MCF 10A (cell line): ENCODE data around the gene MIDN. TPM values are rescaled to one million over a fixed set of nuclear protein-coding genes. Genes with fewer than 3 reads are reported as not detected.

Experiments
- BruUV-seq: library from RNA; stranded (reverse); fragments of 400-500 nt; replicated peaks from 2 replicates; lab custom pipeline; 2021; lab: Mats Ljungman, UMichigan
- CTCF ChIA-PET: fragments of 300-600 bp; sonication (Branson Sonifier 250); formaldehyde crosslinking; extraction: SDS; loops from one replicate; lab custom pipeline; 2021; ENCODE audit warnings: antibody characterized with exemption, inconsistent platforms; lab: Yijun Ruan, JAX
- POLR2A ChIA-PET: fragments of 300-600, 350-650 bp; sonication (Branson Sonifier 250); formaldehyde crosslinking; extraction: SDS; loops from one replicate; lab custom pipeline; 2020; ENCODE audit warnings: antibody characterized with exemption, inconsistent platforms; lab: Yijun Ruan, JAX
- DNase-seq: peaks from one replicate; pipeline ENCODE4 v3.0.0-alpha.2; 2018; ENCODE audit not compliant: unreplicated experiment
- H3K27ac Mint-ChIP-seq: one replicate; pipeline ENCODE4 v1.8.0; 2022; ENCODE audit warnings: mild to moderate bottlenecking, low read depth, mixed read lengths; ENCODE audit not compliant: unreplicated experiment
- H3K27me3 Mint-ChIP-seq: one replicate; pipeline ENCODE4 v1.8.0; 2022; ENCODE audit warnings: mixed read lengths; ENCODE audit not compliant: insufficient read depth, unreplicated experiment
- H3K36me3 Mint-ChIP-seq: one replicate; pipeline ENCODE4 v1.8.0; 2022; ENCODE audit warnings: mild to moderate bottlenecking, moderate library complexity, mixed read lengths; ENCODE audit not compliant: insufficient read depth, unreplicated experiment
- H3K4me1 Mint-ChIP-seq: one replicate; pipeline ENCODE4 v1.8.0; 2022; ENCODE audit warnings: mixed read lengths; ENCODE audit not compliant: insufficient read depth, unreplicated experiment
- H3K4me3 Mint-ChIP-seq: one replicate; pipeline ENCODE4 v1.8.0; 2022; ENCODE audit warnings: mild to moderate bottlenecking, moderate library complexity, mixed read lengths; ENCODE audit not compliant: unreplicated experiment
- H3K9me3 Mint-ChIP-seq: one replicate; pipeline ENCODE4 v1.8.0; 2022; ENCODE audit warnings: mixed read lengths; ENCODE audit not compliant: unreplicated experiment
- CTCF ChIP-seq: fragments of 200-600 bp; IDR thresholded peaks from one replicate; pipeline ENCODE4 v1.8.0; 2022; ENCODE audit warnings: antibody characterized with exemption, mild to moderate bottlenecking; ENCODE audit not compliant: unreplicated experiment
- intact Hi-C: fragments of 100-400 bp; cut with micrococcal nuclease; formaldehyde crosslinking; loops from 2 replicates; pipeline ENCODE4 v1.14.1; 2022
- total RNA-seq: library from RNA; stranded (reverse); gene quantifications from 2 replicates; pipeline ENCODE4 v1.2.3, GENCODE V29; 2022

Gene MIDN
- total RNA-seq, 1 experiment from 2014 or later = 73.6 TPM

- ChIA-PET POLR2A (interaction anchor here (0.8 to 1.4 kb wide), 2 partner anchors 10 to 71 kb away, joined by 4 to 7 read pairs; no protein-coding TSS in a partner anchor), CTCF (interaction anchor here (1.4 kb wide), 1 partner anchor 18 kb away, joined by 7 read pairs; no protein-coding TSS in a partner anchor)
- no peak overlapping the region for H3K27ac Mint-ChIP-seq
- H3K4me3 Mint-ChIP-seq = no peak overlapping the region
- BruUV-seq = no TSS peak
- H3K36me3 Mint-ChIP-seq = peaks cover 8% of the 10 kb centered on the region
- no peaks in the 10 kb centered on the region for H3K9me3 Mint-ChIP-seq
- no peak for DNase-seq
- no peak for TF ChIP-seq CTCF
- no peaks in the 10 kb centered on the region for H3K27me3 Mint-ChIP-seq
- intact Hi-C loops = no loop called here
- no peaks in the 10 kb centered on the region for H3K4me1 Mint-ChIP-seq
These were observed 22.2 kb upstream of the MIDN start for GRCh38 chr19:1226227-1226518.

- peaks cover 6% of the 10 kb centered on the region for H3K36me3 Mint-ChIP-seq
- no TSS peak for BruUV-seq
- no peak for DNase-seq
- no peak overlapping the region for H3K4me3 Mint-ChIP-seq
- no peaks in the 10 kb centered on the region for H3K9me3 Mint-ChIP-seq
- H3K27ac Mint-ChIP-seq = no peak overlapping the region
- intact Hi-C loops = no loop called here
- peaks cover 4% of the 10 kb centered on the region for H3K4me1 Mint-ChIP-seq
- ChIA-PET POLR2A (interaction anchor here (0.7 to 1.4 kb wide), 2 partner anchors 10 to 1200 kb away, joined by 3 to 7 read pairs; no protein-coding TSS in a partner anchor), CTCF (no interaction called here)
- H3K27me3 Mint-ChIP-seq = no peaks in the 10 kb centered on the region
- no peak for TF ChIP-seq CTCF
These were observed 21.7 kb upstream of the MIDN start for GRCh38 chr19:1226522-1227303.

- no peak overlapping the region for H3K27ac Mint-ChIP-seq
- intact Hi-C loops = no loop called here
- DNase-seq = no peak
- H3K36me3 Mint-ChIP-seq = peaks cover 6% of the 10 kb centered on the region
- TF ChIP-seq CTCF = no peak
- no peak overlapping the region for H3K4me3 Mint-ChIP-seq
- POLR2A ChIA-PET = interaction anchor here (0.7 kb wide), 1 partner anchor 1199 kb away, joined by 3 read pairs; no protein-coding TSS in a partner anchor
- no peaks in the 10 kb centered on the region for H3K9me3 Mint-ChIP-seq
- BruUV-seq = no TSS peak
- peaks cover 11% of the 10 kb centered on the region for H3K4me1 Mint-ChIP-seq
- H3K27me3 Mint-ChIP-seq = no peaks in the 10 kb centered on the region
- CTCF ChIA-PET = interaction anchor here (0.7 kb wide), 1 partner anchor 19 kb away, joined by 3 read pairs; no protein-coding TSS in a partner anchor
These were observed 20.9 kb upstream of the MIDN start for GRCh38 chr19:1227304-1228054.
